Kidney epithelial cell (primary cell): ENCODE measurements around the gene AMOT. TPM values are rescaled to one million over a fixed set of nuclear protein-coding genes. Genes with fewer than 3 reads are reported as not detected.

Source experiments
- DNase-seq: peaks from one replicate; pipeline ENCODE4 v3.0.0-alpha.2; 2010; ENCODE audit warnings: low read depth
- H3K27me3 ChIP-seq: 2 replicates; pipeline ENCODE4 v1.6.0; 2011; ENCODE audit warnings: low read length; ENCODE audit not compliant: control insufficient read depth, insufficient read depth
- H3K36me3 ChIP-seq: 2 replicates; pipeline ENCODE4 v1.5.1; 2011; ENCODE audit warnings: low read length; ENCODE audit not compliant: control insufficient read depth, insufficient read depth
- H3K4me3 ChIP-seq: 2 replicates; pipeline ENCODE4 v1.5.1; 2011; ENCODE audit warnings: low read depth, mild to moderate bottlenecking, control low read depth, low read length
- CTCF ChIP-seq: IDR thresholded peaks from 2 replicates; pipeline ENCODE4 v1.5.1; 2011; ENCODE audit warnings: mild to moderate bottlenecking, moderate library complexity, low read length, control low read depth, inconsistent platforms; ENCODE audit not compliant: insufficient read depth, poor library complexity, severe bottlenecking
- total RNA-seq: library from RNA; depleted of rRNA; stranded (reverse); fragments of >200 nt; gene quantifications from 2 replicates; pipeline ENCODE4 v1.2.3, GENCODE V29; 2015

The AMOT gene
- total RNA-seq, 1 donor from 2014 or later: 36.5 TPM

GRCh38 chrX:112846782-112847181, 6.2 kb upstream of the AMOT start:
- DNase-seq: no peak
- TF ChIP-seq CTCF: no peak

GRCh38 chrX:112846187-112846586, 5.6 kb upstream of the AMOT start:
- Histone ChIP-seq H3K4me3 (no peak overlapping the region), H3K36me3 (no peaks in the 10 kb centered on the region), H3K27me3 (no peaks in the 10 kb centered on the region)
- no peak for DNase-seq
- no peak for TF ChIP-seq CTCF

More at GRCh38 chrX:112846782-112847181, 6.2 kb upstream of the AMOT start:
- Histone ChIP-seq H3K4me3 (no peak overlapping the region), H3K36me3 (no peaks in the 10 kb centered on the region), H3K27me3 (no peaks in the 10 kb centered on the region)

- H3K36me3 ChIP-seq: no peaks in the 10 kb centered on the region
- H3K4me3 ChIP-seq: no peak overlapping the region
- H3K27me3 ChIP-seq: no peaks in the 10 kb centered on the region
- DNase-seq: no peak
- no peak for TF ChIP-seq CTCF
Observed at GRCh38 chrX:112844250-112844649, 3.6 kb upstream of the AMOT start.

DNA sequence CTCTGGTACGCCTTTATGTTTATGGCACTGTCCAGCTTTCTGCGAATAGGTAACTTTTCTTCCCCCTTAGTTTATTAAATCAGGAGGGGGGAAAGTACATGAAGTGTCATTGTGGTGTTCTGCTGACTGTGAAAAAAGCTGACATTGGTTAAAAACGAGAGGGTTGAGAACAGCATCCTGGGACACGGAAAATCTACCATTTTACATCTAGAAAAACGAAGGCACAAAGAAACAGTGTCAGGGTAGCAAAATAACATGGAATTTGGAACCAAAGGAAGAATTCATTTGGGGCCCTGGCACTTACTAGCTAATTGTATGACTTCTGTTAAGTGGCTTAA, 1.2 kb upstream of the AMOT start:
- Histone ChIP-seq H3K36me3 (no peaks in the 10 kb centered on the region), H3K4me3 (peak overlapping the region; percentile 26), H3K27me3 (no peaks in the 10 kb centered on the region)
- DNase-seq: no peak
- TF ChIP-seq CTCF: no peak

DNA sequence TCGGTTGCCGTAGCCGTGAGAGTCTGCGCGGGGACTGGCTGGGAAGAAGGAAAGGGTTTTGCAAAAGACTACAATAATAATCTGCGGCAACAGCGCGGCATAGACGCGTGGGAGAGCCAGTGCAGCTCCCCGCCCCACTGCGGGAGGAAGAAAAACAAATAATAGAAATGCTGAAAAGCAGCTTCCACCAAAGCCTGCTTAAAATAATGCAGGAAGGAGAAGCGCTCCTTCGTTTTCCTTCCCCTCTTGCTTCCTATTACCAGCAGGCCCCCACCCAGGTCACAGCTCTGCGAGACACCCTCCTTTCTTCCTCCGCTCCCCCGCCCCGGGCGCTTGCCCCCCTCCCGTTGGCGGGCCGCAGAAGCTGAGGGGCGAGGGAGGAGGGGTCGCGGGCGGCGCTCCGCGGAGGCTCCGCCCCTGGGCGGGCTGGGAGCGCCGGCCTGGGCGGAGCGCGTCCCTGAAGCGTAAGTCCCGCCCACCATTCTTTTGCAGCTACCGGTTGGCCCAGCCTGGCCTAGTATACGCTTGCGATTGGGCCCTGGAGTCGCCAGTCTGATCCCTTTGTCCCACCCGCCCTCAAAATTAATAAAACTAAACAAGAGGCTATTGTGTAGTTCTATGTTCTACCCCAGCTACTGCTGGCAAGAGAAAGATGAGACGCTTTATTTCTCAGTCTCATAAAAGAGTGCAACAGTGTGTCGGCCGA, 636 bp upstream of the AMOT start:
- no peak for TF ChIP-seq CTCF
- DNase-seq: no peak
- H3K27me3 ChIP-seq: no peaks in the 10 kb centered on the region
- H3K4me3 ChIP-seq: peak overlapping the region; percentile 62
- no peaks in the 10 kb centered on the region for H3K36me3 ChIP-seq

- Histone ChIP-seq H3K36me3 (no peaks in the 10 kb centered on the region), H3K27me3 (no peaks in the 10 kb centered on the region), H3K4me3 (peak overlapping the region; percentile 62)
- no peak for TF ChIP-seq CTCF
- no peak for DNase-seq
Observed at GRCh38 chrX:112839856-112840255, 775 bp downstream of the AMOT start.
